Body of pancreas (tissue), 2 donors: ENCODE data around the gene ERRFI1. TPM values are rescaled to one million over a fixed set of nuclear protein-coding genes. Genes with fewer than 3 reads are reported as not detected.

Source experiments
- small RNA-seq: library from RNA; depleted of rRNA; stranded (forward); fragments of <200 nt; gene quantifications from one replicate; pipeline ENCODE3, GENCODE V24; 2016
- total RNA-seq, 2 donors: library from RNA; depleted of rRNA; stranded (reverse); fragments of >200 nt; gene quantifications; one replicate each; pipeline ENCODE4 v1.1.0, GENCODE V29; 2016

Gene ERRFI1
- total RNA-seq, 2 donors from 2014 or later = 127 to 273 TPM

Small RNA genes lying within 50 kb of the gene (small RNA-seq; reads per million reads assigned to genes)
- not detected for gene RF00019

Other genes with a start within 250 kb of the ERRFI1 start
- 10 to 100 TPM; 10.4 to 11.9 TPM for gene PER3, start 242.0 kb downstream of the ERRFI1 start, total RNA-seq
- gene UTS2, start 173.2 kb downstream of the ERRFI1 start, total RNA-seq = not detected
- under 1 TPM in 1 of 2 donors, not detected in 1; under 0.01 TPM for gene TNFRSF9, start 85.5 kb downstream of the ERRFI1 start, total RNA-seq
- gene PARK7, start 64.6 kb downstream of the ERRFI1 start, total RNA-seq = 100 to 1,000 TPM in 1 of 2 donors, 10 to 100 TPM in 1; 88.3 to 110 TPM